ENCODE measurements around the gene SLC22A8.
"Not testable (repeated sequence)": the region's sequence is repeated elsewhere in the genome, so short reads cannot be mapped to it uniquely, and the experiment has no call there.

SLC22A8 gene

GRCh38 chr11:62985041-62985750 lies 30.4 kb downstream of the SLC22A8 start:
- DNase-seq: no peak

DNA sequence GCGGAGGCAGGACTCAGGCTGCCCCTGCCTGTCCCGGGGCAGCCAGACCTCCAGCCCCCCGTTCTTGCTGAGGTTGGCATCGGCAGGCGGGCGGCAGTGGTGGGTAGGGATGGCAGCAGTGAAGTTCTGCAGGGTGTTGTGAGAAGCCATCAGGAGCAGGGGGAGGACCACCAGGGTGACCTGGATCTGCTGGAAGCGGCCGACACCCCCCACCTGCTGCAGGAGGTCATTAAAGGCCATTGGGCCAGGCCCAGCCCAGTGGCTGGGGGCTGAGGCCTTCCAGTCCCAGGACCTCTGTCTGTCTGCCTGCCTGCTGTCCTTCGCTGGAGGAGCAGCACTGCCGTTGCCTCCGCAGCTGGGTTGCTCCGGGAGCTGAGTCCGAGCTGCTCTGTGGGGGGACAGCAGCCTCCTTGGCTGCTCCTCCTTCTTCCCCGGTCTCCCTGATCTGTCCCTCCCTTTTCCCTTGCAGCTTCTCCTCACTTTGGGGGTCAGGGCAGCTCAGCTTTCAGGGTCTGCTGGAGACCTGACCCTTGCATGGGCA lies 31.1 kb downstream of the SLC22A8 start, which contains the start of gene SLC22A6:
TSS of gene SLC22A6 (minus strand) at position 517 of the 541 bp plus-strand sequence. CDS start at position 240, 277 bp downstream.
- no peak for DNase-seq

- DNase-seq: no peak
Measured at GRCh38 chr11:62983536-62984199, 32.0 kb downstream of the SLC22A8 start.

GRCh38 chr11:62981743-62982142 lies 33.9 kb downstream of the SLC22A8 start:
- DNase-seq: no peak

GRCh38 chr11:62980133-62980760 lies 35.4 kb downstream of the SLC22A8 start:
- no peak for DNase-seq

DNA sequence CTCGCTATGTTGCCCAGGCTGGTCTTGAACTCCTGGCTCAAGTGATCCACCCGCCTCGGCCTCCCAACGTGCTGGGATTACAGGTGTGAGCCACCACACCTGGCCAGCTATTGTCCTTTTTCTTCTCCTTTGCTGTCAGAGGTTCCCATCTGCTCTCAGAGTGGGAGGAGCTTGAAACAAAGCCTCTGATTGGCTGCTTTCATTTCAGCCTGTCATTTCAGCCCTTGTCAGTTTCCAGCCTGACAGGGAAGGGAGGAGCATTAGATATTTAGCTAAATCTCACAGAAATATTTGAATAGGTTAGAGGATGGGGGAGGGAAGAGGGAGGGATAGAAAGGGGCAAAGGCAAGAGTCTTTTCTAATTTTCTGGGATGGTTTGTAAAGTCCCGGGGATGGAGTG lies 39.5 kb downstream of the SLC22A8 start:
- no peak for DNase-seq

GRCh38 chr11:62974848-62975522 lies 40.7 kb downstream of the SLC22A8 start:
- no peak for DNase-seq

DNA sequence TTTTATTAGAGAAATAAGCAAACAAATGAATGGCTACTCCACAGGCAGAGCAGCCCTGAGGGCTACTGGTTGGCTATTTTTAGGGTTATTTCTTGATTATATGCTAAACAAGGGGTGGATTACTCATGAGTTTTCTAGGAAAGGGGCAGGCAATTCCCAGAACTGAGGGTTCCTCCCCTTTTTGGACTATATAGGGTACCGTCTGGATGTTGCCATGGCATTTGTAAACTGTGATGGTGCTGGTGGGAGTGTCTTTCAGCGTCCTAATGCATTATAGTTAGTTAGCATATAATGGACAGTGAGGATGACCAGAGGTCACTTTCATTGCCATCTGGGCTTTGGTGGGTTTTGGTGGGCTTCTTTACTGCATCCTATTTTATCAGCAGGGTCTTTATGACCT lies 50.1 kb downstream of the SLC22A8 start:
- DNase-seq: no peak

DNA sequence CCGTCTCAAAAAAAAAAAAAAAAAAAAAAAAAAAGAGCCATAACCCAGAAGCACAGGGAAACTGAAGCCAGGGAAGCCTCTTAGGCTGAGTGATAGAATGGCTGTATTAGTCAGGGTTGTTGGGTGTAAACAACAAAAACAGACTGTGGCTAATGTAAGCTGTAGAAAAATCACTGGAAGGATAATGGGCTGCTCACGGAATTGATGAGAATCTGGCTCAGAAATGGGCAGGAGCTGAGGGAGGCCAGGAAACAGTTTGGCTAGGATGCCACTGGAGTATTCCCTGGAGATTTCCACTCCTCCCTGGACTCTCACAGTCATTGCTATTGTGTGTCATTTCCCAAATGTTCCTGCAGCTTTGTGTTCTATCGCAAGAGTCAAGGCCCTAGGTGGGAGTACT lies 53.2 kb downstream of the SLC22A8 start:
- no peak for DNase-seq

- DNase-seq: no peak
Measured at GRCh38 chr11:62961017-62961570, 54.5 kb downstream of the SLC22A8 start.

- no peak for DNase-seq
Measured at GRCh38 chr11:62959422-62959980, 56.1 kb downstream of the SLC22A8 start.

DNA sequence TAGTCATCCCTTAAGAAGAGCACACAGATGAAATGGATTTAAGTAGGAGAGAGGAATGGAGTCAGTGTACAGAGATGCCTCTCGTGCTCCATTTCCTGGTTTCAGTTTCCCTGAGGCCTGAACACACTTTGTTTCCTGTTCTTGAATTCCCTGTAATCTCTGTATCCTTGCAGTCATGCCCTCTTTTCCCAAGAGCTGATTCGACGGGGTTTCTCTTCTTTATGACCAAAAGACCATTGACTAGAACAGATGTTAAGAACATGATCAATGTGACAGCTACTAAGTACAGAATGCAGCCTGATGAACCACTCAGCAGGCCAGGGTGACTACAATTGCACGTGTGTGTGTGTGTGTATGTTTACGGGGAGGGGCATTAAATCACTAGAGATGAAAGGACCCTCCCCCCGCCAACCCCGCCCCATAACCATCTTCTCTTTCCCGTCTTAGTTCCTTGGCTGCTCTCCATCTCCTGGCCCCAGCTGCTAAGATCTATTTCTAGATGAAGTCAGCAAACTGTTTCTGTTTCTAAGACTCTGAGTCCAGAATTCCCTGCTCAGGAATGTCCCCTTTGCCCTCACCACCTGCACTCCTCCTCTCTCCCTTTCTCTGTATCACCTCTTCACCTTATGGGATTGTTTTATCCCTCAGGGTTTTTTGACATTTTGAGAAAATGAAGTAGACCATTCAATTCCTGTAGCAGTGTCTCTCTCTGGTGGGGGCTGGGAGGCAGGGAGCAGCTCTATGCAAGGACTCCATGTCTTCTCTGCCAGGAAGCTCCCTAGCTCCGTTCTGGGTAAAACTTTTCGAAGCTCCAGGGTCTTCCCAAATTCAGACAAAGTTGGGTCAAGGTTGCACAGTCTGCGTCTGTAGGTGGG lies 56.9 kb downstream of the SLC22A8 start:
- DNase-seq: no peak

GRCh38 chr11:62957147-62957546 lies 58.5 kb downstream of the SLC22A8 start:
- DNase-seq: no peak

GRCh38 chr11:62954478-62954877 lies 61.2 kb downstream of the SLC22A8 start:
- DNase-seq: no peak

GRCh38 chr11:62953811-62954210 lies 61.8 kb downstream of the SLC22A8 start:
- no peak for DNase-seq

DNA sequence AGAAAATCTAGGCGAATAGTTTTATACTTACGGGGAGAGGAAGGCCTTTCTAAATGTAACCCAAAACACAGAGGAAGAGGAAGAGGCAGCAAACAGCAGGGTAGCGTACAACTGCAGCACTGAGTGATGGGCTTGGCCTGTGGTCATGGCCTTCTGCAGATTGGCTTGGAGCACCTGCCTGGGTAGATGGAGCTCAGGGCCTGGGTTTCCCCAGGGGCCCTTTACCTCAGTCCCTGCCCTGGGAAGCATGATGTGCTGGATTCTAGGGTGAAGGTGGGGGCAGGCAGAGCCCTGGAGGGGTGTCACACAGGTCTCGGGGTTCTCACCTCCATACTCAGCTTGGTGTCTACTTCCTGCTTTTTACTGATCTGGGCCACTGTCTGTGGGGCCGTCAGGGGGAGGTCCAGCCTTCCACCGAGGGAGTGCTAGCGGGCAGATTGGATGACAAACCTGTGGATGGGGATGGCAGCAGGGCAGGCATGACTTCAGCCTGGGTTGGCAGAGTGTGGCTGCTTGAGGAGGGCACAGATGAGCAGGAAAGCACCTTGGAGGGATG lies 66.8 kb downstream of the SLC22A8 start:
- no peak for DNase-seq

GRCh38 chr11:62945538-62945937 lies 70.1 kb downstream of the SLC22A8 start:
- DNase-seq: not testable (repeated sequence)
